GM23248 (cell line): Measurements from ENCODE around the gene SLC7A8. TPM values are rescaled to one million over a fixed set of nuclear protein-coding genes. Genes with fewer than 3 reads are reported as not detected.
"Not testable (repeated sequence)": the region's sequence is repeated elsewhere in the genome, so short reads cannot be mapped to it uniquely, and the experiment has no call there.

Source experiments
- DNase-seq: peaks from one replicate; pipeline ENCODE4 v3.0.0-alpha.2; 2015
- H2AFZ ChIP-seq: fragments of 200-600 bp; sonication (generic); 2 replicates; pipeline ENCODE4 v1.6.1; 2016; ENCODE audit warnings: antibody characterized with exemption
- H3F3A ChIP-seq: fragments of 200-600 bp; sonication (generic); 2 replicates; pipeline ENCODE4 v1.6.1; 2016; ENCODE audit warnings: mild to moderate bottlenecking, antibody characterized with exemption, mixed run types; ENCODE audit not compliant: insufficient read depth
- H3K27ac ChIP-seq: fragments of 200-600 bp; sonication (generic); 2 replicates; pipeline ENCODE4 v1.5.1; 2016; ENCODE audit warnings: mild to moderate bottlenecking
- H3K27me3 ChIP-seq: fragments of 200-600 bp; sonication (generic); replicated peaks from 2 replicates; pipeline ENCODE4 v1.6.1; 2016; ENCODE audit warnings: mild to moderate bottlenecking; ENCODE audit not compliant: insufficient read depth
- H3K36me3 ChIP-seq: fragments of 200-600 bp; sonication (generic); 2 replicates; pipeline ENCODE4 v1.6.1; 2016; ENCODE audit warnings: low read depth, mild to moderate bottlenecking
- H3K4me1 ChIP-seq: fragments of 200-600 bp; sonication (generic); 2 replicates; pipeline ENCODE4 v1.6.1; 2016; ENCODE audit warnings: mild to moderate bottlenecking; ENCODE audit not compliant: insufficient read depth
- H3K4me2 ChIP-seq: fragments of 200-600 bp; sonication (generic); one replicate; pipeline ENCODE4 v1.6.1; 2016; ENCODE audit warnings: mild to moderate bottlenecking; ENCODE audit not compliant: unreplicated experiment
- H3K4me3 ChIP-seq: fragments of 200-600 bp; sonication (generic); 2 replicates; pipeline ENCODE4 v1.5.1; 2016; ENCODE audit warnings: mild to moderate bottlenecking
- H3K79me2 ChIP-seq: fragments of 200-600 bp; sonication (generic); 2 replicates; pipeline ENCODE4 v1.6.1; 2016; ENCODE audit warnings: mild to moderate bottlenecking; ENCODE audit not compliant: insufficient read depth
- H3K9ac ChIP-seq: fragments of 200-600 bp; sonication (generic); 2 replicates; pipeline ENCODE4 v1.6.1; 2016; ENCODE audit warnings: mild to moderate bottlenecking
- H3K9me2 ChIP-seq: fragments of 200-600 bp; sonication (generic); 2 replicates; pipeline ENCODE4 v1.6.1; 2016; ENCODE audit warnings: mixed run types, mild to moderate bottlenecking, moderate library complexity; ENCODE audit not compliant: insufficient read depth
- H3K9me3 ChIP-seq: fragments of 200-600 bp; sonication (generic); one replicate; pipeline ENCODE4 v1.6.1; 2017; ENCODE audit warnings: low read depth
- H4K20me1 ChIP-seq: fragments of 200-600 bp; sonication (generic); 2 replicates; pipeline ENCODE4 v1.6.0; 2016; ENCODE audit not compliant: insufficient read depth
- EZH2 ChIP-seq: fragments of 200-600 bp; sonication (generic); IDR thresholded peaks from 2 replicates; pipeline ENCODE4 v1.6.1; 2018; ENCODE audit warnings: antibody characterized with exemption, mild to moderate bottlenecking; ENCODE audit not compliant: insufficient read depth, poor library complexity, severe bottlenecking
- EZH2phosphoT487 ChIP-seq: fragments of 200-600 bp; sonication (generic); IDR thresholded peaks from 2 replicates; pipeline ENCODE4 v1.6.1; 2018; ENCODE audit warnings: antibody characterized with exemption, moderate library complexity, mild to moderate bottlenecking, low read depth; ENCODE audit not compliant: insufficient read depth
- WGBS, 2 experiments: methylation state at CpG; one replicate each; pipeline ENCODE4 v1.1.6; 2015 to 2017; ENCODE audit warnings: low lambda C conversion rate in 2 of 2, low coverage in 1 of 2; ENCODE audit errors: missing lambda C conversion rate in 2 of 2; 5-methylcytosine and 5-hydroxymethylcytosine counted together
- in situ Hi-C: fragments of 300-500 bp; cut with MboI; formaldehyde crosslinking; loops from 2 replicates; pipeline ENCODE4 v1.15.0; 2020
- polyA plus RNA-seq: library from polyadenylated mRNA; unstranded; fragments of >200 nt; fragmentation: Nextera tagmentation; extraction: Ambion mirVana; gene quantifications from 2 replicates; pipeline ENCODE4 v1.2.1, GENCODE V29; 2016
- total RNA-seq: library from RNA; depleted of rRNA; stranded (reverse); fragments of >200 nt; shearing (Covaris generic); gene quantifications from 2 replicates; pipeline ENCODE4 v1.2.3, GENCODE V29; 2014

SLC7A8 gene
- total and polyA plus RNA-seq, 2 experiments from 2014 or later: 6.7 to 9.9 TPM

- no peaks in the 10 kb centered on the region for H3K79me2 ChIP-seq
- TF ChIP-seq EZH2 (no peak), EZH2phosphoT487 (no peak)
- no peaks in the 10 kb centered on the region for H3K9me3 ChIP-seq
- in situ Hi-C loops: no loop called here
- H3K36me3 ChIP-seq: no peaks in the 10 kb centered on the region
- H3K27me3 ChIP-seq: peaks cover 14% of the 10 kb centered on the region; the same call in 1 of the 2 replicates
- no peak overlapping the region for H3K9ac ChIP-seq
- DNase-seq: no peak
- H3K4me1 ChIP-seq: no peaks in the 10 kb centered on the region
- H3F3A ChIP-seq: no peaks in the 10 kb centered on the region
- H4K20me1 ChIP-seq: no peaks in the 10 kb centered on the region
- no peak overlapping the region for H3K4me2 ChIP-seq
- H3K4me3 ChIP-seq: no peak overlapping the region
- H2AFZ ChIP-seq: no peak overlapping the region
- H3K27ac ChIP-seq: no peak overlapping the region
- no peaks in the 10 kb centered on the region for H3K9me2 ChIP-seq
These were observed 24.9 kb upstream of the SLC7A8 start for GRCh38 chr14:23208324-23208723.

GRCh38 chr14:23207146-23207540 lies 23.7 kb upstream of the SLC7A8 start:
- no peak for TF ChIP-seq EZH2phosphoT487
- no peak for TF ChIP-seq EZH2
- Histone ChIP-seq H3K79me2 (no peaks in the 10 kb centered on the region), H3K36me3 (no peaks in the 10 kb centered on the region), H4K20me1 (no peaks in the 10 kb centered on the region), H3K4me3 (no peak overlapping the region), H3K27ac (no peak overlapping the region), H3K9me2 (no peaks in the 10 kb centered on the region), H3K4me2 (no peak overlapping the region), H3K9ac (no peak overlapping the region), H3F3A (no peaks in the 10 kb centered on the region), H3K4me1 (no peaks in the 10 kb centered on the region), H3K9me3 (no peaks in the 10 kb centered on the region), H3K27me3 (peaks cover 14% of the 10 kb centered on the region; the same call in 1 of the 2 replicates), H2AFZ (no peak overlapping the region)
- in situ Hi-C loops: no loop called here
- WGBS, 2 experiments: 64 to 78% methylated on average over 3 of the region's 3 CpGs
- DNase-seq: no peak

GRCh38 chr14:23206422-23207145 lies 23.1 kb upstream of the SLC7A8 start:
- Histone ChIP-seq H3K9me3 (no peaks in the 10 kb centered on the region), H3K36me3 (no peaks in the 10 kb centered on the region), H3K4me2 (no peak overlapping the region), H4K20me1 (no peaks in the 10 kb centered on the region), H3K27me3 (peaks cover 14% of the 10 kb centered on the region; the same call in 1 of the 2 replicates), H3F3A (no peaks in the 10 kb centered on the region), H3K4me1 (no peaks in the 10 kb centered on the region), H3K79me2 (no peaks in the 10 kb centered on the region), H3K9ac (no peak overlapping the region), H3K27ac (no peak overlapping the region), H3K4me3 (no peak overlapping the region), H3K9me2 (no peaks in the 10 kb centered on the region), H2AFZ (no peak overlapping the region)
- in situ Hi-C loops: no loop called here
- no peak for DNase-seq
- WGBS, 2 experiments: 72 to 76% methylated on average over 3 of the region's 3 CpGs
- no peak for TF ChIP-seq EZH2
- no peak for TF ChIP-seq EZH2phosphoT487

- no peaks in the 10 kb centered on the region for H4K20me1 ChIP-seq
- H3K9me2 ChIP-seq: no peaks in the 10 kb centered on the region
- no peaks in the 10 kb centered on the region for H3F3A ChIP-seq
These were observed 18.5 kb upstream of the SLC7A8 start for GRCh38 chr14:23202001-23202400.

GRCh38 chr14:23199141-23199540 lies 15.7 kb upstream of the SLC7A8 start:
- H3K36me3 ChIP-seq, in situ Hi-C loops, H3K27ac ChIP-seq, H3K27me3 ChIP-seq, H4K20me1 ChIP-seq, H3K9ac ChIP-seq, H2AFZ ChIP-seq, H3K4me1 ChIP-seq, H3F3A ChIP-seq, H3K9me2 ChIP-seq, H3K4me3 ChIP-seq, DNase-seq, H3K79me2 ChIP-seq, H3K4me2 ChIP-seq, H3K9me3 ChIP-seq: not testable (repeated sequence)
- WGBS, 2 experiments: 48 to 50% methylated on average over 1 of the region's 1 CpG

More at GRCh38 chr14:23202001-23202400, 18.5 kb upstream of the SLC7A8 start:
- no peak for DNase-seq
- Histone ChIP-seq H3K36me3 (no peaks in the 10 kb centered on the region), H3K4me3 (no peak overlapping the region), H3K9me3 (no peaks in the 10 kb centered on the region), H3K79me2 (no peaks in the 10 kb centered on the region), H3K27ac (no peak overlapping the region), H3K4me1 (no peaks in the 10 kb centered on the region), H3K27me3 (0 out of 2 replicates have a peak, but pooled peaks cover 2% of the 10 kb centered on the region), H2AFZ (no peak overlapping the region), H3K9ac (no peak overlapping the region), H3K4me2 (no peak overlapping the region)
- TF ChIP-seq EZH2 (no peak), EZH2phosphoT487 (no peak)
- in situ Hi-C loops: no loop called here
- WGBS, 2 experiments: 72 to 73% methylated on average over 7 of the region's 7 CpGs

- H3K27ac ChIP-seq, H3K36me3 ChIP-seq, H3K9me3 ChIP-seq, H3K9me2 ChIP-seq, H3K4me2 ChIP-seq, H3F3A ChIP-seq, H3K4me1 ChIP-seq, in situ Hi-C loops, H3K9ac ChIP-seq, H3K27me3 ChIP-seq, H3K4me3 ChIP-seq, H2AFZ ChIP-seq, H3K79me2 ChIP-seq, DNase-seq, H4K20me1 ChIP-seq: not testable (repeated sequence)
- WGBS, 2 experiments: 87 to 92% methylated on average over 2 of the region's 2 CpGs
These were observed 13.0 kb upstream of the SLC7A8 start for GRCh38 chr14:23196487-23196886.
